Measurements from ENCODE around the gene LUC7L.
A peak's percentile ranks its signal among the peaks of the same experiment; 100 is the strongest.
"Not testable (repeated sequence)": the region's sequence is repeated elsewhere in the genome, so short reads cannot be mapped to it uniquely, and the experiment has no call there.

Gene LUC7L

GRCh38 chr16:160691-161190 is 68.5 kb downstream of the LUC7L start:
- Histone ChIP-seq H3K4me3 (ENCODE audit: low read depth, low read length) (no peak overlapping the region), H3K27ac (ENCODE audit: low read depth, low read length) (no peak overlapping the region), H3K27me3 (ENCODE audit: control insufficient read depth, insufficient read depth, low read length) (peaks cover 46% of the 10 kb centered on the region)

GRCh38 chr16:160242-160641 is 69.0 kb downstream of the LUC7L start:
- not testable (repeated sequence) for H3K36me3 ChIP-seq (ENCODE audit: control insufficient read depth, insufficient read depth, low read length); H3K9me3 ChIP-seq (ENCODE audit: control insufficient read depth, insufficient read depth, low read length); H3K9ac ChIP-seq (ENCODE audit: low read depth, low read length); H3K4me3 ChIP-seq (ENCODE audit: low read depth, low read length); H3K4me1 ChIP-seq (ENCODE audit: control insufficient read depth, insufficient read depth, low read length); H3K27ac ChIP-seq (ENCODE audit: low read depth, low read length)
- peaks cover 46% of the 10 kb centered on the region for H3K27me3 ChIP-seq (ENCODE audit: control insufficient read depth, insufficient read depth, low read length)

More at GRCh38 chr16:160691-161190, 68.5 kb downstream of the LUC7L start:
- H3K36me3 ChIP-seq (ENCODE audit: control insufficient read depth, insufficient read depth, low read length): no peaks in the 10 kb centered on the region
- no peaks in the 10 kb centered on the region for H3K9me3 ChIP-seq (ENCODE audit: control insufficient read depth, insufficient read depth, low read length)
- H3K4me1 ChIP-seq (ENCODE audit: control insufficient read depth, insufficient read depth, low read length): no peaks in the 10 kb centered on the region; the same call in 1 of the 2 replicates
- no peak overlapping the region for H3K9ac ChIP-seq (ENCODE audit: low read depth, low read length)

- H3K27me3 ChIP-seq (ENCODE audit: control insufficient read depth, insufficient read depth, low read length): peaks cover 51% of the 10 kb centered on the region
- no peaks in the 10 kb centered on the region for H3K36me3 ChIP-seq (ENCODE audit: control insufficient read depth, insufficient read depth, low read length)
- H3K4me1 ChIP-seq (ENCODE audit: control insufficient read depth, insufficient read depth, low read length): no peaks in the 10 kb centered on the region
- H3K27ac ChIP-seq (ENCODE audit: low read depth, low read length): no peak overlapping the region
- H3K9ac ChIP-seq (ENCODE audit: low read depth, low read length): no peak overlapping the region
- H3K9me3 ChIP-seq (ENCODE audit: control insufficient read depth, insufficient read depth, low read length): no peaks in the 10 kb centered on the region
- no peak overlapping the region for H3K4me3 ChIP-seq (ENCODE audit: low read depth, low read length)
These were observed 70.0 kb downstream of the LUC7L start for GRCh38 chr16:159136-159849.

GRCh38 chr16:155031-155398 is 74.2 kb downstream of the LUC7L start:
- Histone ChIP-seq H3K9ac (ENCODE audit: low read depth, low read length) (no peak overlapping the region), H3K27me3 (ENCODE audit: control insufficient read depth, insufficient read depth, low read length) (peaks cover 38% of the 10 kb centered on the region), H3K36me3 (ENCODE audit: control insufficient read depth, insufficient read depth, low read length) (no peaks in the 10 kb centered on the region), H3K4me1 (ENCODE audit: control insufficient read depth, insufficient read depth, low read length) (no peaks in the 10 kb centered on the region), H3K9me3 (ENCODE audit: control insufficient read depth, insufficient read depth, low read length) (no peaks in the 10 kb centered on the region), H3K27ac (ENCODE audit: low read depth, low read length) (no peak overlapping the region), H3K4me3 (ENCODE audit: low read depth, low read length) (peak overlapping the region; percentile 72; the same call in 1 of the 2 replicates)

GRCh38 chr16:154217-155030 is 74.8 kb downstream of the LUC7L start:
- H3K36me3 ChIP-seq (ENCODE audit: control insufficient read depth, insufficient read depth, low read length): no peaks in the 10 kb centered on the region
- peak overlapping the region; percentile 72 for H3K4me3 ChIP-seq (ENCODE audit: low read depth, low read length)
- H3K27ac ChIP-seq (ENCODE audit: low read depth, low read length): no peak overlapping the region
- no peaks in the 10 kb centered on the region for H3K9me3 ChIP-seq (ENCODE audit: control insufficient read depth, insufficient read depth, low read length)
- peaks cover 36% of the 10 kb centered on the region for H3K27me3 ChIP-seq (ENCODE audit: control insufficient read depth, insufficient read depth, low read length)
- H3K4me1 ChIP-seq (ENCODE audit: control insufficient read depth, insufficient read depth, low read length): no peaks in the 10 kb centered on the region
- H3K9ac ChIP-seq (ENCODE audit: low read depth, low read length): no peak overlapping the region

GRCh38 chr16:153550-154216 is 75.6 kb downstream of the LUC7L start:
- H3K4me1 ChIP-seq (ENCODE audit: control insufficient read depth, insufficient read depth, low read length); H3K27ac ChIP-seq (ENCODE audit: low read depth, low read length); H3K9me3 ChIP-seq (ENCODE audit: control insufficient read depth, insufficient read depth, low read length); H3K4me3 ChIP-seq (ENCODE audit: low read depth, low read length); H3K36me3 ChIP-seq (ENCODE audit: control insufficient read depth, insufficient read depth, low read length); H3K9ac ChIP-seq (ENCODE audit: low read depth, low read length): not testable (repeated sequence)
- H3K27me3 ChIP-seq (ENCODE audit: control insufficient read depth, insufficient read depth, low read length): peaks cover 38% of the 10 kb centered on the region

- H3K9me3 ChIP-seq (ENCODE audit: control insufficient read depth, insufficient read depth, low read length); H3K9ac ChIP-seq (ENCODE audit: low read depth, low read length); H3K36me3 ChIP-seq (ENCODE audit: control insufficient read depth, insufficient read depth, low read length); H3K27ac ChIP-seq (ENCODE audit: low read depth, low read length); H3K4me3 ChIP-seq (ENCODE audit: low read depth, low read length); H3K4me1 ChIP-seq (ENCODE audit: control insufficient read depth, insufficient read depth, low read length): not testable (repeated sequence)
- peaks cover 34% of the 10 kb centered on the region for H3K27me3 ChIP-seq (ENCODE audit: control insufficient read depth, insufficient read depth, low read length)
These were observed 76.1 kb downstream of the LUC7L start for GRCh38 chr16:153129-153521.

- Histone ChIP-seq H3K27me3 (ENCODE audit: control insufficient read depth, insufficient read depth, low read length) (peaks cover 34% of the 10 kb centered on the region), H3K36me3 (ENCODE audit: control insufficient read depth, insufficient read depth, low read length) (no peaks in the 10 kb centered on the region), H3K27ac (ENCODE audit: low read depth, low read length) (no peak within 1 kb of the TSS), H3K9me3 (ENCODE audit: control insufficient read depth, insufficient read depth, low read length) (no peaks in the 10 kb centered on the region), H3K9ac (ENCODE audit: low read depth, low read length) (no peak within 1 kb of the TSS), H3K4me3 (ENCODE audit: low read depth, low read length) (no peak within 1 kb of the TSS), H3K4me1 (ENCODE audit: control insufficient read depth, insufficient read depth, low read length) (no peaks in the 10 kb centered on the region)
These were observed 76.8 kb downstream of the LUC7L start, which contains the start of gene HBZ for GRCh38 chr16:152141-153128. Gene HBZ, plus strand, starts transcription at chr16:152644. Its CDS starts 266 bp downstream, at chr16:152910.

- H3K36me3 ChIP-seq (ENCODE audit: control insufficient read depth, insufficient read depth, low read length): no peaks in the 10 kb centered on the region
- H3K4me3 ChIP-seq (ENCODE audit: low read depth, low read length): no peak overlapping the region
- H3K4me1 ChIP-seq (ENCODE audit: control insufficient read depth, insufficient read depth, low read length): no peaks in the 10 kb centered on the region
- H3K9ac ChIP-seq (ENCODE audit: low read depth, low read length): no peak overlapping the region
- no peaks in the 10 kb centered on the region for H3K9me3 ChIP-seq (ENCODE audit: control insufficient read depth, insufficient read depth, low read length)
- H3K27me3 ChIP-seq (ENCODE audit: control insufficient read depth, insufficient read depth, low read length): 0 out of 2 replicates have a peak, but pooled peaks cover 7% of the 10 kb centered on the region
- H3K27ac ChIP-seq (ENCODE audit: low read depth, low read length): no peak overlapping the region
These were observed 80.1 kb downstream of the LUC7L start for GRCh38 chr16:149024-149660.

GRCh38 chr16:146646-147045 is 82.6 kb downstream of the LUC7L start:
- H3K9me3 ChIP-seq (ENCODE audit: control insufficient read depth, insufficient read depth, low read length): no peaks in the 10 kb centered on the region
- H3K36me3 ChIP-seq (ENCODE audit: control insufficient read depth, insufficient read depth, low read length): no peaks in the 10 kb centered on the region
- no peak overlapping the region for H3K27ac ChIP-seq (ENCODE audit: low read depth, low read length)
- H3K4me1 ChIP-seq (ENCODE audit: control insufficient read depth, insufficient read depth, low read length): no peaks in the 10 kb centered on the region
- no peak overlapping the region for H3K4me3 ChIP-seq (ENCODE audit: low read depth, low read length)
- H3K27me3 ChIP-seq (ENCODE audit: control insufficient read depth, insufficient read depth, low read length): 0 out of 2 replicates have a peak, but pooled peaks cover 7% of the 10 kb centered on the region
- no peak overlapping the region for H3K9ac ChIP-seq (ENCODE audit: low read depth, low read length)
